Neuronal stem cell (in vitro differentiated cells): Measurements from ENCODE around the gene PSENEN.

ENCODE experiments used
- DNase-seq: peaks from one replicate; pipeline ENCODE4 v3.0.0-alpha.2; 2013; ENCODE audit warnings: low spot score
- H2AFZ ChIP-seq: one replicate; pipeline ENCODE4 v1.6.1; 2013; ENCODE audit warnings: mild to moderate bottlenecking, low read length, inconsistent platforms
- H2AK5ac ChIP-seq: 2 replicates; pipeline ENCODE4 v1.6.1; 2013; ENCODE audit warnings: low read depth, mild to moderate bottlenecking, inconsistent platforms, low read length, moderate library complexity, mixed read lengths
- H2BK120ac ChIP-seq: 2 replicates; pipeline ENCODE4 v1.6.1; 2013; ENCODE audit warnings: low read depth, mild to moderate bottlenecking, inconsistent platforms, low read length, moderate library complexity, mixed read lengths
- H2BK12ac ChIP-seq: one replicate; pipeline ENCODE4 v1.6.1; 2013; ENCODE audit warnings: low read length, inconsistent platforms
- H2BK15ac ChIP-seq: 2 replicates; pipeline ENCODE4 v1.6.1; 2013; ENCODE audit warnings: mild to moderate bottlenecking, low read length, inconsistent platforms, mixed read lengths
- H2BK5ac ChIP-seq: one replicate; pipeline ENCODE4 v1.6.1; 2013; ENCODE audit warnings: inconsistent platforms, mild to moderate bottlenecking, low read length, moderate library complexity
- H3K14ac ChIP-seq: one replicate; pipeline ENCODE4 v1.6.1; 2013; ENCODE audit warnings: low read length, inconsistent platforms
- H3K18ac ChIP-seq: 2 replicates; pipeline ENCODE4 v1.6.1; 2013; ENCODE audit warnings: low read length, inconsistent platforms
- H3K23ac ChIP-seq: 2 replicates; pipeline ENCODE4 v1.6.1; 2013; ENCODE audit warnings: low read depth, mild to moderate bottlenecking, mixed read lengths, low read length, inconsistent platforms; ENCODE audit not compliant: poor library complexity
- H3K27ac ChIP-seq: replicated peaks from 3 replicates; pipeline ENCODE4 v1.5.1; 2013; ENCODE audit warnings: low read length, inconsistent platforms
- H3K27me3 ChIP-seq, 3 experiments: 2 replicates each; pipeline ENCODE4 v1.6.1; 2013; ENCODE audit warnings: low read length in 3 of 3, mild to moderate bottlenecking in 2 of 3, inconsistent platforms in 1 of 3, low read depth in 1 of 3, mixed read lengths in 1 of 3, moderate library complexity in 1 of 3; ENCODE audit not compliant: control insufficient read depth in 3 of 3, insufficient read depth in 3 of 3
- H3K36me3 ChIP-seq, 2 donors: replicated peaks in 1 of 2; 2 replicates each; pipeline ENCODE4 v1.6.1; 2013; ENCODE audit warnings: low read length in 2 of 2; ENCODE audit not compliant: control insufficient read depth in 2 of 2, insufficient read depth in 2 of 2
- H3K4ac ChIP-seq: 2 replicates; pipeline ENCODE4 v1.6.1; 2013; ENCODE audit warnings: inconsistent platforms, mild to moderate bottlenecking, low read length, moderate library complexity
- H3K4me1 ChIP-seq, 2 donors: 1 replicate in 1 of 2; 2 replicates in 1 of 2; pipeline ENCODE4 v1.6.1; 2013; ENCODE audit warnings: low read length in 2 of 2, low read depth in 1 of 2; ENCODE audit not compliant: control insufficient read depth in 2 of 2, insufficient read depth in 1 of 2
- H3K4me2 ChIP-seq: one replicate; pipeline ENCODE4 v1.6.1; 2013; ENCODE audit warnings: mild to moderate bottlenecking, low read length, inconsistent platforms; ENCODE audit not compliant: insufficient read depth, poor library complexity, severe bottlenecking
- H3K4me3 ChIP-seq, 2 donors: 2 replicates each; pipeline ENCODE4 v1.5.1; 2013; ENCODE audit warnings: low read length in 2 of 2, mild to moderate bottlenecking in 2 of 2, inconsistent platforms in 1 of 2, moderate library complexity in 1 of 2
- H3K79me1 ChIP-seq: one replicate; pipeline ENCODE4 v1.6.1; 2013; ENCODE audit warnings: low read depth, mild to moderate bottlenecking, inconsistent platforms, low read length, moderate library complexity
- H3K9ac ChIP-seq: one replicate; pipeline ENCODE4 v1.6.1; 2013; ENCODE audit warnings: mild to moderate bottlenecking, low read depth, low read length, inconsistent platforms; ENCODE audit not compliant: poor library complexity
- H3K9me3 ChIP-seq, 2 donors: replicated peaks in 1 of 2; 2 replicates each; pipeline versions ENCODE3 to v1.6.1; 2013; ENCODE audit warnings: low read length in 2 of 2, mild to moderate bottlenecking in 2 of 2, inconsistent platforms in 1 of 2, low read depth in 1 of 2, mixed read lengths in 1 of 2, moderate library complexity in 1 of 2; ENCODE audit not compliant: control insufficient read depth in 2 of 2, insufficient read depth in 1 of 2
- H4K8ac ChIP-seq: one replicate; pipeline ENCODE4 v1.6.1; 2013; ENCODE audit warnings: low read depth, mild to moderate bottlenecking, inconsistent platforms, low read length, moderate library complexity
- H4K91ac ChIP-seq: one replicate; pipeline ENCODE4 v1.6.1; 2013; ENCODE audit warnings: low read length, low read depth, mild to moderate bottlenecking, inconsistent platforms; ENCODE audit not compliant: poor library complexity
- WGBS, 2 donors: extraction: QIAGEN DNeasy Blood & Tissue Kit; methylation state at CpG; one replicate each; pipeline ENCODE4 v1.1.7; 2013; ENCODE audit warnings: missing lambda C conversion rate in 2 of 2, mixed read lengths in 1 of 2; ENCODE audit not compliant: insufficient read length in 2 of 2, insufficient replicate concordance in 1 of 2; ENCODE audit errors: extremely low coverage in 2 of 2; 5-methylcytosine and 5-hydroxymethylcytosine counted together

PSENEN gene

DNA sequence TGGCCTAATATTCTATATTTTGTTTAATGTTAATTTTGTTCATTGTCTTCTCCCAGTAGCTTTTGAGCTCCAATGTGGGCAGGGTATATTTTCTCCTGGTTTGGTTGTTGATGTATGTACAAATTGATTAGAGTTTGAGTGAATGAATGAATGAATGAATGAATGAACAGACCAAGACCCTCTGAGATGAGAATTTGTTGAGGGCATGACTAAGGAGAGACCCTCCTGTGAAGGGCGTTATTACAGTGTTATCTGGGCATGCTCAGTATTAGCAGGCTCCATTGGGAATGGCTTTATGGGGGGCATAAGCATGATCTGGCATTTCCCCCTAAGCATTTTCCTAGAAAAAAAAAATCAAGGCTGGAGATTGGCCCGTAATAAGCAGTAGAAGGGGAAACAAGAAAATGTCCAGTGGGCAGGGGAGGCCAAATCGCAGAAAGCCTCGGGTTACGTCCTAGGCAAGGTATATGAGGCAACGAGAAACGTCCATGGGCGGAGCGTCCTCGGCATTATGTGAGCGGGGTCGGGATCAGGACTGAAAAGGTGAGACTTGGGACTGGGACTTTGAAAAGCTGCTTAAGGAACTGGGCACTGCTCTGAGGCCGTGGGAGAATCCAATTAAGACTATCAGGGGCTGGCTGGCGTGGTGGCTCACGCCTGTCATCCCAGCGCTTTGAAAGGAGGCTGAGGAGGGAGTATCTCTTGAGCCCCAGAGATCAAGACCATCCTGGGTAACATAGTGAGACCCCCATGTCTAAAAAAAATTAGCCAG lies 29.0 kb downstream of the PSENEN start:
- Histone ChIP-seq H3K27ac (no peak overlapping the region), H3K9me3 (no peaks in the 10 kb centered on the region), H3K14ac (no peak overlapping the region), H3K27me3 (no peaks in the 10 kb centered on the region), H3K18ac (peak overlapping the region; percentile 42), H2BK5ac (no peak overlapping the region), H3K9ac (no peak overlapping the region), H2BK15ac (no peak overlapping the region), H3K36me3 (peaks cover 10 to 27% of the 10 kb centered on the region in 2 donors), H2BK12ac (no peak overlapping the region), H2AK5ac (no peak overlapping the region), H3K4me1 (peaks cover 19 to 20% of the 10 kb centered on the region in 2 donors), H2BK120ac (no peak overlapping the region), H3K4ac (no peak overlapping the region), H3K23ac (no peak overlapping the region), H4K91ac (no peak overlapping the region), H4K8ac (no peak overlapping the region), H3K4me3 (peak overlapping the region in 1 of 2 donors; percentile 66), H3K4me2 (no peak overlapping the region), H3K79me1 (peaks cover 2% of the 10 kb centered on the region), H2AFZ (peak overlapping the region; percentile 89)
- WGBS, 2 donors, result no CpG with 5 or more reads among the region's 16 CpGs
- no peak for DNase-seq

DNA sequence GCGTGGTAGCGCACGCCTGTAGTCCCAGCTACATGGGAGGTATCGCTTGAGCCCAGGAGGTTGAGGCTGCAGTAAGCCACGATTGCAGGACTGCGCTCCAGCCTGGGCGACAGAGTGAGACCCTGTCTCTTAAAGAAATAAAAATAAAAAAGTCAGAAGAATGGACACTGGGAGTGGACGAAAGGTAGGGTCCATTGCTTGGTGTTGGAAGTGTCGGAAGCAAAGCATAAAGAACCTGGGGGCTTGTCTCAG lies 29.5 kb downstream of the PSENEN start:
- no peak overlapping the region for H2BK12ac ChIP-seq
- no peak overlapping the region for H3K14ac ChIP-seq
- no peak overlapping the region for H3K27ac ChIP-seq
- H3K79me1 ChIP-seq, result peaks cover 2% of the 10 kb centered on the region
- no peak overlapping the region for H4K91ac ChIP-seq
- no peak overlapping the region for H3K9ac ChIP-seq
- no peaks in the 10 kb centered on the region for H3K27me3 ChIP-seq
- WGBS, 2 donors, result no CpG with 5 or more reads among the region's 9 CpGs
- no peak overlapping the region for H2BK5ac ChIP-seq
- H3K4me1 ChIP-seq, result peaks cover 19 to 20% of the 10 kb centered on the region in 2 donors
- H2BK120ac ChIP-seq, result no peak overlapping the region
- H3K4ac ChIP-seq, result no peak overlapping the region
- H3K23ac ChIP-seq, result no peak overlapping the region
- peak overlapping the region in 1 of 2 donors; percentile 66 for H3K4me3 ChIP-seq
- H3K4me2 ChIP-seq, result no peak overlapping the region
- H3K18ac ChIP-seq, result peak overlapping the region; percentile 42
- H3K9me3 ChIP-seq, result no peaks in the 10 kb centered on the region
- H2AK5ac ChIP-seq, result no peak overlapping the region
- H2AFZ ChIP-seq, result peak overlapping the region; percentile 89
- H3K36me3 ChIP-seq, result peaks cover 10 to 32% of the 10 kb centered on the region in 2 donors
- H2BK15ac ChIP-seq, result no peak overlapping the region
- H4K8ac ChIP-seq, result no peak overlapping the region
- DNase-seq, result no peak

DNA sequence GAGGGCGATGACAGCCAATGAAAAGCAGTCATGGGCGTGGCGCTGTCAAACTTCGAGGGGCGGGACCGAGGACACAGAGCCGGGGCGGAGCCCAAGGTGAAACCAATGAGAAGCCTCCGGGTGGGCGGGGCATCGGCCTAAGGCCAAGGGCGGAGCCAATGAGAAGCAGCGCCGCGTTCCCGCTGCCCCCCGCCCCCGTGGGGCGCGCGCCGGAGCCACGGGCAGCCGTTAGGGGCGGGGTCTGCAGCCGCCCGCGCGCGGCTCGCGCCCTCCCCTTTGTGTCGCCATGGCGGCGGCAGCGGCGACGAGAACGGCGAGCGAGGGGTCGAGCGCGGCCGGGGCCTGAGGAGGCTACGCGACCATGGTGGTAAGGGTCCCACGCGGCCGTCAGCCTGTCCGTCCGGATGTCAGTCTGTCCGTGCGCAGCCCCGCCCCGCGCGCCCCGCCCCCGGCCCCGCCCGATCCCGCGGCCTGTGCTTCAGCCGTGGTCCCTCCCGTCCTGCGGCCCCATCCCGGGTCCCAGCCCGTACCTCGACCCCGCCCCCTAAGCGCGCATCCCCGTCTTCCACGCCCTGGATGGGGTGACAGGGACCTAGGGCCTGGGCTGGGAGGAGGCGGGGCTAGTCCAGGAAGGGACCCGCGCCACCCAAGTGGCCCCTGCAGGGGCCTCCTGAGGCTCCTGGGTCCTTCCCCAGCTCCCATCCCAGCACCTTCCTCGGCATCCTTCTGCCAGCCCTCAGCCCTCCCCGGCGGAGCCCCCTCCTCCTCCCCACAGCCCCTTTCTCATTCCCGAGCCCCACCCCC lies 30.0 kb downstream of the PSENEN start, which contains the start of gene ARHGAP33:
ARHGAP33 (plus strand) TSS at position 267 of the 804 bp plus-strand sequence; CDS start at position 362, 95 bp downstream.
- Histone ChIP-seq H2BK12ac (no peak within 1 kb of the TSS), H4K91ac (no peak within 1 kb of the TSS), H2BK5ac (peak within 1 kb of the TSS; percentile 93), H3K79me1 (peaks cover 2% of the 10 kb centered on the region), H3K9me3 (no peaks in the 10 kb centered on the region), H3K27me3 (no peaks in the 10 kb centered on the region), H3K4ac (no peak within 1 kb of the TSS), H3K18ac (peak within 1 kb of the TSS; percentile 90), H3K9ac (peak within 1 kb of the TSS; percentile 96), H4K8ac (no peak within 1 kb of the TSS), H3K36me3 (peaks cover 10 to 34% of the 10 kb centered on the region in 2 donors), H2AK5ac (peak within 1 kb of the TSS; percentile 60), H2AFZ (peak within 1 kb of the TSS; percentile 89), H3K14ac (no peak within 1 kb of the TSS), H3K23ac (no peak within 1 kb of the TSS), H3K4me2 (peak within 1 kb of the TSS; percentile 67), H3K4me3 (peak within 1 kb of the TSS; percentile 66 to 98), H3K4me1 (peaks cover 19 to 20% of the 10 kb centered on the region in 2 donors), H3K27ac (no peak within 1 kb of the TSS), H2BK15ac (peak within 1 kb of the TSS; percentile 4), H2BK120ac (peak within 1 kb of the TSS; percentile 82)
- WGBS, 2 donors, result no CpG with 5 or more reads among the region's 82 CpGs
- peak; percentile 98 for DNase-seq
